Liver (tissue), 9 donors: Measurements from ENCODE around the gene TTC21A. TPM values are rescaled to one million over a fixed set of nuclear protein-coding genes. Genes with fewer than 3 reads are reported as not detected.

ENCODE experiments used
- DNase-seq: peaks from one replicate; pipeline ENCODE4 v3.0.0-alpha.2; 2017; ENCODE audit warnings: low spot score
- H3K27ac ChIP-seq, 2 donors: one replicate each; pipeline ENCODE4 v1.7.0; 2013; ENCODE audit warnings: inconsistent platforms in 2 of 2, low read length in 2 of 2, control low read depth in 1 of 2, low read depth in 1 of 2, mild to moderate bottlenecking in 1 of 2
- H3K27me3 ChIP-seq, 4 donors: one replicate each; pipeline versions ENCODE4 v1.6.1 to v1.7.0; 2013; ENCODE audit warnings: low read length in 3 of 4, inconsistent platforms in 1 of 4, mild to moderate bottlenecking in 1 of 4, moderate library complexity in 1 of 4; ENCODE audit not compliant: control insufficient read depth in 4 of 4, insufficient read depth in 4 of 4
- H3K36me3 ChIP-seq, 4 donors: one replicate each; pipeline versions ENCODE4 v1.6.1 to v1.7.0; 2013; ENCODE audit warnings: low read length in 3 of 4, mild to moderate bottlenecking in 3 of 4, low read depth in 1 of 4, moderate library complexity in 1 of 4; ENCODE audit not compliant: control insufficient read depth in 4 of 4, insufficient read depth in 3 of 4
- H3K4me1 ChIP-seq, 4 donors: one replicate each; pipeline versions ENCODE4 v1.6.1 to v1.7.0; 2013; ENCODE audit warnings: low read length in 3 of 4, mild to moderate bottlenecking in 3 of 4, moderate library complexity in 1 of 4; ENCODE audit not compliant: control insufficient read depth in 4 of 4, insufficient read depth in 4 of 4
- H3K4me3 ChIP-seq, 3 donors: one replicate each; pipeline versions ENCODE4 v1.6.1 to v1.7.0; 2013; ENCODE audit warnings: low read length in 3 of 3, control low read depth in 1 of 3, low read depth in 1 of 3, mild to moderate bottlenecking in 1 of 3
- H3K9ac ChIP-seq, 2 donors: one replicate each; pipeline ENCODE4 v1.7.0; 2013; ENCODE audit warnings: low read length in 2 of 2, mild to moderate bottlenecking in 2 of 2, moderate library complexity in 2 of 2, control low read depth in 1 of 2, low read depth in 1 of 2
- H3K9me3 ChIP-seq, 4 donors: one replicate each; pipeline versions ENCODE4 v1.6.1 to v1.7.0; 2013; ENCODE audit warnings: low read length in 3 of 4; ENCODE audit not compliant: control insufficient read depth in 4 of 4
- CTCF ChIP-seq: fragments of 150-350 bp; IDR thresholded peaks from 2 replicates; pipeline ENCODE4 v1.5.1; 2017; ENCODE audit warnings: improper control_type of control experiment, low read depth, low read length; ENCODE audit not compliant: missing input control
- EGR1 ChIP-seq, 2 donors: IDR thresholded peaks; 2 replicates each; pipeline ENCODE4 v1.6.1; 2016 to 2018; ENCODE audit warnings: antibody characterized with exemption in 2 of 2, low read depth in 2 of 2
- FOXA1 ChIP-seq: IDR thresholded peaks from 2 replicates; pipeline ENCODE4 v1.6.1; 2016; ENCODE audit warnings: antibody characterized with exemption
- FOXA2 ChIP-seq: IDR thresholded peaks from 2 replicates; pipeline ENCODE4 v1.6.1; 2016; ENCODE audit warnings: antibody characterized with exemption
- GABPA ChIP-seq, 2 donors: IDR thresholded peaks in 1 of 2; conservative IDR thresholded peaks in 1 of 2; 2 replicates each; pipeline ENCODE4 v1.6.1; 2016; ENCODE audit warnings: antibody characterized with exemption in 2 of 2, mild to moderate bottlenecking in 1 of 2, moderate library complexity in 1 of 2
- HNF4G ChIP-seq: IDR thresholded peaks from 2 replicates; pipeline ENCODE4 v1.6.1; 2016; ENCODE audit warnings: antibody characterized with exemption
- JUND ChIP-seq, 2 donors: IDR thresholded peaks; 2 replicates each; pipeline ENCODE4 v1.6.1; 2016; ENCODE audit warnings: antibody characterized with exemption in 2 of 2
- MAX ChIP-seq: IDR thresholded peaks from 2 replicates; pipeline ENCODE4 v1.6.1; 2016; ENCODE audit warnings: antibody characterized with exemption
- NR2F2 ChIP-seq: IDR thresholded peaks from 2 replicates; pipeline ENCODE4 v1.6.1; 2016; ENCODE audit warnings: antibody characterized with exemption
- RAD21 ChIP-seq, 2 donors: IDR thresholded peaks; 2 replicates each; pipeline ENCODE4 v1.6.1; 2016; ENCODE audit warnings: antibody characterized with exemption in 2 of 2, mild to moderate bottlenecking in 2 of 2
- REST ChIP-seq: IDR thresholded peaks from 2 replicates; pipeline ENCODE4 v1.6.1; 2016; ENCODE audit warnings: antibody characterized with exemption, mild to moderate bottlenecking
- RXRA ChIP-seq, 2 donors: IDR thresholded peaks; 2 replicates each; pipeline ENCODE4 v1.6.1; 2017 to 2018; ENCODE audit warnings: antibody characterized with exemption in 2 of 2, mild to moderate bottlenecking in 1 of 2
- TAF1 ChIP-seq: conservative IDR thresholded peaks from 2 replicates; pipeline ENCODE4 v1.6.1; 2016; ENCODE audit warnings: antibody characterized with exemption, mild to moderate bottlenecking
- YY1 ChIP-seq: IDR thresholded peaks from 2 replicates; pipeline ENCODE4 v1.6.1; 2016; ENCODE audit warnings: antibody characterized with exemption, mild to moderate bottlenecking
- ZBTB33 ChIP-seq: IDR thresholded peaks from 2 replicates; pipeline ENCODE4 v1.6.1; 2016; ENCODE audit warnings: antibody characterized with exemption
- WGBS: extraction: QIAGEN DNeasy Blood & Tissue Kit; methylation state at CpG from one replicate; pipeline ENCODE4 v1.1.7; 2013; 5-methylcytosine and 5-hydroxymethylcytosine counted together
- polyA plus RNA-seq, 2 donors: library from polyadenylated mRNA; stranded (reverse) in 1 of 2; unstranded in 1 of 2; fragments of 200-250 nt in 1 of 2; fragments of >200 nt in 1 of 2; fragmentation: Nextera tagmentation in 1 of 2; extraction: Ambion mirVana in 1 of 2; gene quantifications; one replicate each; pipeline versions ENCODE4 v1.2.1 to v1.2.3, GENCODE V29; 2013 to 2015
- total RNA-seq, 2 donors: library from RNA; depleted of rRNA; stranded (reverse); fragments of >200 nt; gene quantifications; one replicate each; pipeline ENCODE4 v1.2.3, GENCODE V29; 2014
- TF ChIP-seq, protein P1 (sequence below): IDR thresholded peaks from 2 replicates; pipeline ENCODE4 v1.6.1; 2016; ENCODE audit warnings: antibody characterized with exemption
- donor health status: healthy.
- donor health status: healthy.
- donor health status: healthy.
- donor health status: healthy.
- donor health status: healthy.

Gene TTC21A
- total and polyA plus RNA-seq, 4 donors: 0.28 to 3.3 (median 1.6) TPM

- Histone ChIP-seq H3K4me1 (no peaks in the 10 kb centered on the region), H3K36me3 (no peaks in the 10 kb centered on the region), H3K27ac (no peak overlapping the region), H3K9me3 (no peaks in the 10 kb centered on the region), H3K9ac (no peak overlapping the region), H3K27me3 (no peaks in the 10 kb centered on the region), H3K4me3 (no peak overlapping the region)
- 98% methylated on average over 1 of the region's 1 CpG for WGBS
- TF ChIP-seq HNF4G (no peak), FOXA1 (no peak), NR2F2 (no peak), RXRA (IDR thresholded peaks at IDR 0.05) (no peak), YY1 (no peak), EGR1 (IDR thresholded peaks at IDR 0.05; ENCODE audit: low read depth in 2 of 2) (no peak), JUND (IDR thresholded peaks at IDR 0.05) (no peak), RAD21 (IDR thresholded peaks at IDR 0.05) (no peak), ZBTB33 (no peak), FOXA2 (no peak), CTCF (no peak), REST (no peak), TAF1 (no peak)
- TF ChIP-seq, protein P1, sequence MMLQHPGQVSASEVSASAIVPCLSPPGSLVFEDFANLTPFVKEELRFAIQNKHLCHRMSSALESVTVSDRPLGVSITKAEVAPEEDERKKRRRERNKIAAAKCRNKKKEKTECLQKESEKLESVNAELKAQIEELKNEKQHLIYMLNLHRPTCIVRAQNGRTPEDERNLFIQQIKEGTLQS: no peak
- no peak for DNase-seq
Measured at GRCh38 chr3:39133093-39133490, 25.6 kb downstream of the TTC21A start.

DNA sequence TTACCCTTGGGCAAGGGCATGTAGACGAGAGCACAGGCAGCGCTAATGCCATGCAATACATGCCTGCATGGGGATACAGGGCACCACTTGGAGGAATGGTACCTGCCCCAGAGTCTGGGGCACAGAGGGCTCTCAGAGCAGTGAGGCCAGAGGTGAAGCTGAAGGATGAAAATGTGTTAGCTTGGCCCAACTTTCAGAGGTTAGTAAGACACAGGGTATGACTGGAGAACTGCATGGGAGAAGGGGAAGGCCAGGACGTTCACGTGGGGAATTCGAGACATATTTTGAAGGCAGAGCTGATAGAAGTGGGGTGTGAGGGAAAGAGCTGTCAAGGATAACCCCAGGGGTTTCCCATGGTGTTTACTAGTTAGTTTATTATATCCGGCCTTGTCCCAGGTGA lies 26.3 kb downstream of the TTC21A start:
- Histone ChIP-seq H3K27ac (no peak overlapping the region), H3K9ac (no peak overlapping the region), H3K4me1 (no peaks in the 10 kb centered on the region), H3K36me3 (no peaks in the 10 kb centered on the region), H3K4me3 (no peak overlapping the region), H3K9me3 (no peaks in the 10 kb centered on the region), H3K27me3 (no peaks in the 10 kb centered on the region)
- 84% methylated on average over 6 of the region's 6 CpGs for WGBS
- DNase-seq: no peak
- TF ChIP-seq RXRA (IDR thresholded peaks at IDR 0.05) (no peak), EGR1 (IDR thresholded peaks at IDR 0.05; ENCODE audit: low read depth in 2 of 2) (no peak), TAF1 (no peak), CTCF (no peak), HNF4G (no peak), NR2F2 (no peak), GABPA (IDR thresholded peaks at IDR 0.05 in 1 of 2, conservative IDR thresholded peaks at IDR 0.05 in 1 of 2) (no peak), MAX (no peak), FOXA2 (no peak), RAD21 (IDR thresholded peaks at IDR 0.05) (no peak), FOXA1 (no peak), REST (no peak)
- TF ChIP-seq, protein P1: no peak
